CMK (cell line): ENCODE results near the gene GNAI2.
"Not testable (repeated sequence)": the region's sequence is repeated elsewhere in the genome, so short reads cannot be mapped to it uniquely, and the experiment has no call there.

Source experiments
- DNase-seq: peaks from one replicate; pipeline ENCODE4 v3.0.0-alpha.2; 2010; ENCODE audit warnings: low read depth

GNAI2 gene

GRCh38 chr3:50226888-50227389 is 9.1 kb upstream of the GNAI2 start:
- no peak for DNase-seq

GRCh38 chr3:50227390-50228183 is 8.4 kb upstream of the GNAI2 start:
- DNase-seq, result peak; percentile 89

GRCh38 chr3:50228184-50228763 is 7.7 kb upstream of the GNAI2 start:
- not testable (repeated sequence) for DNase-seq

GRCh38 chr3:50229490-50229889 is 6.5 kb upstream of the GNAI2 start:
- no peak for DNase-seq

- no peak for DNase-seq
These were observed 5.8 kb upstream of the GNAI2 start for GRCh38 chr3:50230104-50230793.

DNA sequence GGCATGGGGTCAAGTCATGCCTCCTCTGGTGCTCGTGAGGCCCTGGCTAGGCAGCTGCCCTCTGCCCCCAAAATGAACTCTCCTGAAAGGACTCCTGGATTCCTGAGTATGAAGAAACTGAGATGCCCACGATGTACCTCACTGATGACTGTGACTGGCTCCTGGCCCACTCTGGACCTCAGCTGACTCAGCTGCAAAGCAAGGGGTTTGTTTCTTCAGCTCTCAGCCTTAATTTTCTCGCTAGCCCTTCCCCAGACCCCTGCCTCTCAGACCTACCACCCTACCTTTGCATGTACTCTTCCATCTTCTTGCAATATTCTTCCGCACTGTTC is 5.2 kb upstream of the GNAI2 start:
- no peak for DNase-seq

GRCh38 chr3:50231581-50231980 is 4.4 kb upstream of the GNAI2 start:
- DNase-seq, result no peak

GRCh38 chr3:50232303-50232702 is 3.7 kb upstream of the GNAI2 start:
- no peak for DNase-seq

DNA sequence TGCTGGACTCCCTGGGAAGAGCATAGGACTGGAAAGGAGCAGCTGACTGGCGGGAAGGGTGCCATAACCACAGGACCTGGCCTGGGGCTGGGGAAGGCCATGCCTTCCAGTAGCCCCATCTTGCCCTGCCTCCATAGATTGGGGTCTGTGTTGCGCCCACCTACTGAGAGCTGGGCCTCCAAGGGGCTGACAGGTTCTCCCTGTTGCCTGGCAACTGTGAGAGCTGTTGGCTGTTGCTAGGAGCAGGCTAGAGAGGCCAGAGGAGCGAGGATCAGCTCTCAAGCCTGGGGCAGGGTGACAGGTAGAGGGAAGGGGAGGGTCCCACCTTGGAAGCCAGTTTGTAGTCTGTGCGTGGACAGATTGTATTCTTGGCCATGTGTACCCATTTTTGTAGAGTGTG is 2.8 kb upstream of the GNAI2 start:
- no peak for DNase-seq

DNA sequence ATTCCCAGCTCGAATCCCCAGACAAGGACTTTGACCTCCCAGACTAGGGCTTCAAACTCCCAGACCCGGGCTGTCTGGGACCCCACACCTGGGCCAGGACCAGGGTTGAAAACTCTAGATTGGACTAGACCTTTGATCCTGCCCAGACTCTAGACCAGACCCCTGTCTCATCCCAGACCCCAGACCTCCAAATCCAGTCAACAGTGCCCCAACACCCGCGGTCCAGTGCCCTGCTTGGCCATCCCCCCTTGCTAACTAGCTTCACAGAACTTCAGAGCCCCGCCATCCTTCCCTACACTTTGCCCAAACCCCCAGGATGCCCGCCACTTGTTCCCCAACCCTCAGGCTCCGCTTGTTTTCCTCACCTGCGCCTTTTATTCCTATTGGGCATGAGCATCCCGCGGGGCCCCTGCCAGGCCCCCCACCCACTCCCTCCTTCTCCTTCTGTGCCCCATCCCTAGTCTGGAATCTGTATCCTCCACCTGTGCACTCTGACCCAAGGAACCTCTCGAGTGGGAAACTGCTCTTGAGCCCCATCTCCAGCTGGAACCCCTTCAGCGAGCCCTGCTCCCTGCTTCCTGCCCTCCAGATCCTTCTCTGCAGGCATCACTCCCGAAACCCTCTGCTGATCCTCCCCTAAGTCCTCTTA is 604 bp downstream of the GNAI2 start:
- DNase-seq, result no peak

GRCh38 chr3:50237133-50237651 is 1.2 kb downstream of the GNAI2 start:
- no peak for DNase-seq

DNA sequence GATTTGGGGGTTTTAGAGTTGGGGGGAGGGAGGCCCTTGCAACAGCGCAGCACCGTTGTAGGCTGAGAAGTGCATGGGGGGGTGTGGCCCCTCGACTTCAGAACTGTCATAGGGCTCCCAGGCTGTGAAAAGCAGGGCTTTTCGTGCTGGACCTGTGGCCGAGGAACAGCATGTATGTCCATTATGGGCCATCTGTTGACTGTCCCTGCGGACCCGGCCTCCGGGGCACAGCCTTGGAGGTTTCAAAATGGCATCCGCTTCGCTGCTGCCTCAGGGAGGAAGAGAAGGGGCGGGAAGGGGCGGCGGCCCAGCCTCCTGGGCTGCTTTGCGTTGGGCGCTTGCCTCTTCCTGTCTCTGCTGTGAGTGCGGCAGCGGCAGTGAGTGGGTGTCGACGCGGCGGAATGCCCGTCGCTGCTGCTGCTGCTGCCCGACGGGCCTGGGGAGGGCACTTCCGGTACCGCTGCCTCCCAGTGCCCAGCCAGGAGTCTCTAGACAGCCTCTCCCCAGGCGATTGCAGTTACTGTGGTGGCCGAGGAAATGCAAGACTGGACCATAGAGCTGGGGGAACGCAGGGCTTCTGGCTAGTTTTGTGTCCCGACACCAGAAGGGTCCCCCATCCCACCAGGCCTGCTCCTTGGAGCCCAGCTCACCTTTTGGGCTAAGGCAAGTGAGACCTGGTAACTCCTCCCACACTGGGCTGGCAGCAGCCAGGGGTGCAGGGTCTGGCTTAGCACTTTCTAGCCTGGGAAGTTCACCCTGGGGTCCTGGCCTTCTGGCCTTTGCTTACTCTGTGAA is 1.9 kb downstream of the GNAI2 start:
- no peak for DNase-seq

- DNase-seq, result no peak
These were observed 2.6 kb downstream of the GNAI2 start for GRCh38 chr3:50238549-50239026.

GRCh38 chr3:50239649-50240048 is 3.6 kb downstream of the GNAI2 start:
- DNase-seq, result no peak

GRCh38 chr3:50241163-50241562 is 5.2 kb downstream of the GNAI2 start:
- no peak for DNase-seq

DNA sequence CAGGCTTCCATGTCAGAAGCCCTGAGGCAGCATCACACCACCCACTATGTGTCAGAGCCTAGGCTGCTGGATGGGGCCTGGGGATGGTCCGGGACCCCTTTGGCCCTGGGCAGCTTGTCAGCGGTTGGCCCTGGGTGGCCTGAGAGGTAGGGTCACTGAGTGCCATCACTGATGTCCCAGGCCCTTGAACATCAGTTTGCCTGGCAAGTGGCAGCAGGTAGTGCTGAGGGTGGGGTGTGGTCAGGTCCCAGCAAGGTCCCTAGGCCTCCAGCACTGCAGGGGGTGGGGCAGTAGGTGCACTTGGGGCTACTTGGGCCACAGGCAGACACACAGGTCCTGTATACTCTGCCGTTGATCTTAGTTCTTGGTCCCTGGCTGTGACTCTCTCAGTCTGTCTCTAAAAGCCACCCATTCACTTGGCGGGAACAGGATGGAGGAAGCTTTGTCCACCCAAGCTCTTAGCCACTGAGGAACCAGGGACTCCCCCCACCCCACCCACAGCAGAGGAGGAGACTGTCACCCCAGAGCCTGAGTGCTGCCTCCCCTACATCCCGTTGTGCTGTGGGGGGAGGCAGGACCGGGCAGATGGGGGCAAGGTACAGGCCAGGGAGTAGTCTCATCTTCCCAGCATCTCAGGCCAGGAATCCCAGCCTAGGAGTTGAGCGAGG is 5.8 kb downstream of the GNAI2 start:
- no peak for DNase-seq

GRCh38 chr3:50242381-50242770 is 6.4 kb downstream of the GNAI2 start:
- DNase-seq, result no peak

DNA sequence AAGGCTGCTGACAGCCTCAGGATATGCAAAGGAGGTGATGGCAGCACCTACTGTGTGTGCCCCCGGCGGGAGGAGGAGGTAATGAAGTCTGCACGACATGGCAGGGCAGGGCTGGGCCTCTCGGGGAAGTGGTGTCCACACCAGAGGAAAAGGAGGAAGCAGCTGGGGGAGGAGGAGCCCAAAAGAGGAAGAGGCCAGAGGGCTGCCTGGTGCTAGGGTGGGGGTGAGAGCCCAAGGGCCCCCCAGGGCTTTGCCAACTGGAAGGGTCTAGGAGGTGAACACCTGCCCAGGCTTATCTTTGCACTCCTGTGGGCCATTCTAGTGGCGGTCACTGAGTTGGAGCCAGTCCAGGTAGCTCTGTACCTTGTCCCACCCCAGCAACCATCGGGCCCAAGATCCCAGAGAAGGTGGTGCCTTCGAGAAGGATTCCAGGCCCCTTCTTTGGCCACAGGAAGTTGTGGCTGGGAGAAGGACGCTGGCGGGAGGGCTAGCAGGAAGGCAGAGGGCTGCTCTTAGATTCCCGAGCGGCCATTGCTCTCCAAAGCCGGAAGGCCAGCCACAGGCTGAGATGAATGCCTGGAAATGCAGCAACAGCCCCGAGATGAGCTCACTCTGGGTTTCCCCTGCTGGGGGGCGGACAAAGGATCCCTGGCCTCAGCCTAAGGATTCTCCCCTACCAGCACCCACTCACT is 7.0 kb downstream of the GNAI2 start:
- DNase-seq, result no peak

GRCh38 chr3:50243543-50243895 is 7.5 kb downstream of the GNAI2 start:
- no peak for DNase-seq

- not testable (repeated sequence) for DNase-seq
These were observed 8.8 kb downstream of the GNAI2 start for GRCh38 chr3:50244813-50245212.
